ENCODE measurements around the gene EPS15.

DNA sequence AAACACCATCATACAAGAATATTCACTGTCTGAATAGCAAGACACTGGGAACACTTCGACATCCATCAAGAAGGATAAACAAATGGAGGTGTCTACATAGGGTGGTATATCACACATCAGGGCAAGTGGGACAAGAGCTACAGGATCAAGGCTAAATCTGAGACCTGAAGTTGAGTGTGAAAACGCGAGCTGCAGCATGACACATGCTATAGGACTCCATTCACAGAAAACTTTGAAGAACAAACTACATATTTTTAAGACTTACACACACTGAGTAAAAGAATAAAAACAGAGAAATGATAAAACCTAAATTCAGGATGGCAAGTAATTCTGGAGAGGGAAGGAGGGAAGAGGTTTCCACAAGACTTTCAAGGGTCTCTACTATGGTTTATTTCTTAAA, 190.8 kb downstream of the EPS15 start:
- TF ChIP-seq, protein P1, sequence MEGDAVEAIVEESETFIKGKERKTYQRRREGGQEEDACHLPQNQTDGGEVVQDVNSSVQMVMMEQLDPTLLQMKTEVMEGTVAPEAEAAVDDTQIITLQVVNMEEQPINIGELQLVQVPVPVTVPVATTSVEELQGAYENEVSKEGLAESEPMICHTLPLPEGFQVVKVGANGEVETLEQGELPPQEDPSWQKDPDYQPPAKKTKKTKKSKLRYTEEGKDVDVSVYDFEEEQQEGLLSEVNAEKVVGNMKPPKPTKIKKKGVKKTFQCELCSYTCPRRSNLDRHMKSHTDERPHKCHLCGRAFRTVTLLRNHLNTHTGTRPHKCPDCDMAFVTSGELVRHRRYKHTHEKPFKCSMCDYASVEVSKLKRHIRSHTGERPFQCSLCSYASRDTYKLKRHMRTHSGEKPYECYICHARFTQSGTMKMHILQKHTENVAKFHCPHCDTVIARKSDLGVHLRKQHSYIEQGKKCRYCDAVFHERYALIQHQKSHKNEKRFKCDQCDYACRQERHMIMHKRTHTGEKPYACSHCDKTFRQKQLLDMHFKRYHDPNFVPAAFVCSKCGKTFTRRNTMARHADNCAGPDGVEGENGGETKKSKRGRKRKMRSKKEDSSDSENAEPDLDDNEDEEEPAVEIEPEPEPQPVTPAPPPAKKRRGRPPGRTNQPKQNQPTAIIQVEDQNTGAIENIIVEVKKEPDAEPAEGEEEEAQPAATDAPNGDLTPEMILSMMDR (optimal IDR thresholded peaks at IDR 0.05 in 1 of 3, IDR thresholded peaks at IDR 0.05 in 1 of 3, conservative IDR thresholded peaks at IDR 0.05 in 1 of 3; ENCODE audit: extremely low read depth in 1 of 3, insufficient read depth in 2 of 3, low read length in 3 of 3) = no peak
- no peak for TF ChIP-seq EZH2 (IDR thresholded peaks at IDR 0.05; ENCODE audit: low read length)

Measured in keratinocyte (primary cell).